Neural cell (in vitro differentiated cells): Measurements from ENCODE around the gene INAFM1. TPM values are rescaled to one million over a fixed set of nuclear protein-coding genes. Genes with fewer than 3 reads are reported as not detected.

ENCODE experiments used
- H2AFZ ChIP-seq: fragments of 200-600, 300-800 bp; sonication (generic), shearing (Covaris generic); 2 replicates; pipeline ENCODE4 v1.6.0; 2014; ENCODE audit warnings: low read depth, mild to moderate bottlenecking, antibody characterized with exemption, low read length, moderate library complexity
- H3F3A ChIP-seq: fragments of 200-600 bp; shearing (Covaris generic); 2 replicates; pipeline ENCODE4 v1.6.1; 2016; ENCODE audit warnings: mild to moderate bottlenecking, moderate library complexity, mixed read lengths, antibody characterized with exemption, low read length; ENCODE audit not compliant: insufficient read depth, poor library complexity, severe bottlenecking
- H3K27ac ChIP-seq: fragments of 200-600, 300-800 bp; sonication (generic), shearing (Covaris generic); 2 replicates; pipeline ENCODE4 v1.5.1; 2014; ENCODE audit warnings: mild to moderate bottlenecking, low read length, moderate library complexity
- H3K27me3 ChIP-seq: fragments of 300-800, 200-600 bp; sonication (generic), shearing (Covaris generic); 2 replicates; pipeline ENCODE4 v1.6.0; 2014; ENCODE audit warnings: mild to moderate bottlenecking, low read depth, low read length, moderate library complexity; ENCODE audit not compliant: insufficient read depth
- H3K36me3 ChIP-seq: fragments of 300-800, 200-600 bp; sonication (generic), shearing (Covaris generic); 2 replicates; pipeline ENCODE4 v1.5.1; 2014; ENCODE audit warnings: mild to moderate bottlenecking, antibody characterized with exemption, low read length, moderate library complexity; ENCODE audit not compliant: insufficient read depth
- H3K4me2 ChIP-seq: fragments of 300-800, 200-600 bp; sonication (generic), shearing (Covaris generic); 2 replicates; pipeline ENCODE4 v1.6.0; 2014; ENCODE audit warnings: mild to moderate bottlenecking, low read length
- H3K4me3 ChIP-seq: fragments of 300-800, 200-600 bp; sonication (generic), shearing (Covaris generic); 2 replicates; pipeline ENCODE4 v1.5.1; 2014; ENCODE audit warnings: mild to moderate bottlenecking, low read length, moderate library complexity
- H3K79me2 ChIP-seq: fragments of 200-600 bp; shearing (Covaris generic); replicated peaks from 2 replicates; pipeline ENCODE4 v1.6.0; 2014; ENCODE audit warnings: mild to moderate bottlenecking, low read length, moderate library complexity; ENCODE audit not compliant: insufficient read depth
- H3K9ac ChIP-seq: fragments of 300-800, 200-600 bp; sonication (generic), shearing (Covaris generic); 2 replicates; pipeline ENCODE4 v1.6.1; 2016; ENCODE audit warnings: mild to moderate bottlenecking, low read length, mixed read lengths
- H3K9me2 ChIP-seq: fragments of 200-600 bp; shearing (Covaris generic); 2 replicates; pipeline ENCODE4 v1.6.1; 2016; ENCODE audit warnings: mild to moderate bottlenecking, low read length, mixed read lengths; ENCODE audit not compliant: insufficient read depth
- H3K9me3 ChIP-seq: fragments of 200-600, 300-800 bp; sonication (generic), shearing (Covaris generic); 2 replicates; pipeline ENCODE4 v1.6.1; 2016; ENCODE audit warnings: mild to moderate bottlenecking, mixed run types, low read length, moderate library complexity, mixed read lengths
- H4K20me1 ChIP-seq: fragments of 200-600 bp; shearing (Covaris generic); 2 replicates; pipeline ENCODE4 v1.6.1; 2016; ENCODE audit warnings: mild to moderate bottlenecking, mixed run types; ENCODE audit not compliant: insufficient read depth
- EP300 ChIP-seq: fragments of 450-650 bp; conservative IDR thresholded peaks from 2 replicates; pipeline ENCODE4 v1.6.1; 2014; ENCODE audit warnings: antibody characterized with exemption, mild to moderate bottlenecking, moderate library complexity; ENCODE audit not compliant: poor library complexity, severe bottlenecking
- EZH2 ChIP-seq: fragments of 200-600, 300-800 bp; shearing (Covaris generic), sonication (generic); IDR thresholded peaks from 2 replicates; pipeline ENCODE4 v1.6.1; 2014; ENCODE audit warnings: antibody characterized with exemption, low read length, borderline replicate concordance, mild to moderate bottlenecking; ENCODE audit not compliant: insufficient read depth, poor library complexity, severe bottlenecking
- MXI1 ChIP-seq: fragments of 450-650 bp; conservative IDR thresholded peaks from 2 replicates; pipeline ENCODE4 v1.6.1; 2014; ENCODE audit warnings: antibody characterized with exemption, mild to moderate bottlenecking; ENCODE audit not compliant: poor library complexity, severe bottlenecking
- POLR2AphosphoS5 ChIP-seq: IDR thresholded peaks from 2 replicates; pipeline ENCODE4 v1.6.1; 2012
- RAD21 ChIP-seq: fragments of 450-650 bp; conservative IDR thresholded peaks from 2 replicates; pipeline ENCODE4 v1.6.1; 2014; ENCODE audit warnings: antibody characterized with exemption, mild to moderate bottlenecking, moderate library complexity
- REST ChIP-seq: IDR thresholded peaks from 2 replicates; pipeline ENCODE4 v1.6.1; 2012; ENCODE audit warnings: borderline replicate concordance
- SMC3 ChIP-seq: fragments of 450-650 bp; conservative IDR thresholded peaks from 2 replicates; pipeline ENCODE4 v1.6.1; 2014; ENCODE audit warnings: antibody characterized with exemption, mild to moderate bottlenecking, moderate library complexity; ENCODE audit not compliant: poor library complexity
- polyA plus RNA-seq: library from polyadenylated mRNA; depleted of rRNA; stranded (reverse); fragments of >200 nt; gene quantifications from 2 replicates; pipeline ENCODE4 v1.2.3, GENCODE V29; 2014

The INAFM1 gene
- polyA plus RNA-seq, 1 donor from 2014 or later, result 11.5 TPM

- H3K9me3 ChIP-seq, result no peaks in the 10 kb centered on the region
- H3K79me2 ChIP-seq, result no peaks in the 10 kb centered on the region
- no peaks in the 10 kb centered on the region for H3F3A ChIP-seq
- H3K9ac ChIP-seq, result peak overlapping the region; percentile 85
- peak overlapping the region; percentile 72 for H3K4me3 ChIP-seq
- peak overlapping the region; percentile 80 for H2AFZ ChIP-seq
- no peak for TF ChIP-seq MXI1
- TF ChIP-seq POLR2AphosphoS5, result no peak
- no peak for TF ChIP-seq RAD21
- no peak for TF ChIP-seq EZH2
- H3K9me2 ChIP-seq, result no peaks in the 10 kb centered on the region
- no peaks in the 10 kb centered on the region for H3K27me3 ChIP-seq
- H3K4me2 ChIP-seq, result peak overlapping the region; percentile 13
- no peaks in the 10 kb centered on the region for H4K20me1 ChIP-seq
- peak overlapping the region; percentile 92 for H3K27ac ChIP-seq
- no peaks in the 10 kb centered on the region for H3K36me3 ChIP-seq
Observed at GRCh38 chr19:47272448-47273312, 2.0 kb upstream of the INAFM1 start.

GRCh38 chr19:47273313-47274070 lies 1.2 kb upstream of the INAFM1 start:
- Histone ChIP-seq H3K27me3 (no peaks in the 10 kb centered on the region), H3K27ac (peak overlapping the region; percentile 92), H3K9ac (peak overlapping the region; percentile 85), H4K20me1 (no peaks in the 10 kb centered on the region), H3K4me2 (peak overlapping the region; percentile 84), H3K9me2 (no peaks in the 10 kb centered on the region), H3K79me2 (no peaks in the 10 kb centered on the region), H3K36me3 (no peaks in the 10 kb centered on the region), H3F3A (no peaks in the 10 kb centered on the region), H3K4me3 (peak overlapping the region; percentile 72), H2AFZ (peak overlapping the region; percentile 80), H3K9me3 (no peaks in the 10 kb centered on the region)
- TF ChIP-seq POLR2AphosphoS5 (peak; percentile 89), EP300 (peak; percentile 48), REST (peak; percentile 51), SMC3 (no peak), MXI1 (peak; percentile 67)
